HG02938 (cell line): ENCODE results near the gene PITX1.
"Not testable (repeated sequence)": the region's sequence is repeated elsewhere in the genome, so short reads cannot be mapped to it uniquely, and the experiment has no call there.

Experiments used
- ATAC-seq: cut with Tn5 transposase; IDR thresholded peaks from one replicate; pipeline ENCODE4 v1.9.1; 2021; ENCODE audit warnings: mild to moderate bottlenecking, moderate library complexity; ENCODE audit not compliant: unreplicated experiment

The PITX1 gene

DNA sequence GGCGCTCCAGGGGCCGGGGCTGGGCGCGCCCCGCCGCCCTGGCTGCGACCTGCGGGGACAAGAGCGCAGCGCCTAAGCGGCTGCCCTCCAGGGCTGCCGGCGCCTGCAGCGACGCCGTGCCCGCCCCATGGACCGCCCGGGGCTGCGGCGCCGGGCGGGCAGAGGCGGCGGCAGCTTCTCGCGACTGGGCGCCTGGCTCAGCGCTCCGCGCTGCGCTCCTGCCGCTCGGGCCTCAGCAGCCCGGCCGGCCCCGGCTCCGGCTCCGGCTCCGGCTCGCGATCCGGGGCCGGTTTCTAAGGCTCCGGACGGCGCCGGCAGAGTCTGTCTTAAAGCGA lies at the start of gene PITX1:
PITX1 (minus strand) TSS at position 328 of the 335 bp plus-strand sequence. CDS start 347 bp downstream, outside the sequence.
- ATAC-seq: no peak

DNA sequence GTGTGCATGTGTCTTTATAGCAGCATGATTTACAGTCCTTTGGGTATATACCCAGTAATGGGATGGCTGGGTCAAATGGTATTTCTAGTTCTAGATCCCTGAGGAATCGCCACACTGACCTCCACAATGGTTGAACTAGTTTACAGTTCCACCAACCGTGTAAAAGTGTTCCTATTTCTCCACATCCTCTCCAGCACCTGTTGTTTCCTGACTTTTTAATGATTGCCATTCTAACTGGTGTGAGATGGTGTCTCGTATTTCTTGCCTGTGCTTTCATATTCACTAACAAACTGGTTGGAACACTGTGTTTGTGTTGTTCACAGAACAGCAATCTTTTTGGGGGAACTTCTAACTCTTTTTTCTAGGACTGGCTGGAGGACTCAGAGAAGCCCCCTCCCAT lies 49.3 kb upstream of the PITX1 start:
- not testable (repeated sequence) for ATAC-seq

- no peak for ATAC-seq
Observed at GRCh38 chr5:135081240-135081639, 47.2 kb upstream of the PITX1 start.

GRCh38 chr5:135079760-135080159 lies 45.7 kb upstream of the PITX1 start:
- no peak for ATAC-seq

- no peak for ATAC-seq
Observed at GRCh38 chr5:135079099-135079681, 45.2 kb upstream of the PITX1 start.

- ATAC-seq: no peak
Observed at GRCh38 chr5:135076801-135077200, 42.8 kb upstream of the PITX1 start.

DNA sequence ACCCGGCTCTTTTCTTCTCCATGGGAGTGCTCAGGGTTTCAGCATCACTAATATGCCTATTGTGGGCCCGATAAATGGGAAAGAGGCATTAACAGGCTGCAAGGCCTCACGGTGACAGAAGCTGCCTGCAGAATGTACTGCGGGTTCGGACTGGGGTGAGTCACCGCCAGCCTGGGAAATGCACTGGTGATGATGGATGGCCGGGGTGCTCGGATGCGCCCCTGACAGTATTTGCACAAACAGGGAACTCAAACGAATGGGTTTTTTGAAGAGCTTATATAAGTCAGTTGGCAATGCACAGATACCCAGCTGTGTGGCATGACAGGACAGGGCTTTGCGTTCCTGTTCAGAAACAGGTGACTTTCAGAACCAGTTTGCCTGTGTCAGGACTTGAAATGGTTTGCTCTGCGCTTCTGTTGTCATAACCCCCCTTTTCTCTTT lies 42.0 kb upstream of the PITX1 start:
- ATAC-seq: no peak

- no peak for ATAC-seq
Observed at GRCh38 chr5:135075621-135076020, 41.6 kb upstream of the PITX1 start.

DNA sequence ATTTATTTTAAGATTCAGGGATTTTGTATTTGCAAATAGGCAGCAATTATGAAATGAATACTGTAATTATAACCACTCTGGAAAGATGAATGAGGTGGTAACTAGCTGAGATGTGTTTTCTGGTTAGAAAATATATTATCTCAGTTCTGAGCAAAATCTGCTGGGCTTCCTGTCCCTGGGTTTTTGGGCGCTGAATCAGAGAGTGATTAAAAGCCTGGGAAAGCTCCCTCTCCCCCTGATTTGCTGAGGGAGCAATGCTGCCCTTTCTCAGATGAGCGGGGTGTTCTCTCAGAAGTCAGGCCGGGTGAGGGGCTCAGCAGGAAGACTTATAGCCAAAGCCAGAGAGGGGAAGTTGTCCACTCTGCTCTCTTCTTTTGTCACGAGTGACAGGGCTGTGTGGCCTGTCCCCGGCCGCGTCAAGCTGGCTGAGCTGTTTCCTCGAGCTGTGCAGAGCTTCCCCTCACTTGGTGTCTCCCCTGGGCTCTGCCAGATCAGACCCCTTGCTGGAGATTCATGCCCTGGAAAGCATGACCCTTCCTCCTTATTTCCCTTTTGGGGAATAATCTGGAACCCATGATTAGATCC lies 39.8 kb upstream of the PITX1 start:
- ATAC-seq: no peak

DNA sequence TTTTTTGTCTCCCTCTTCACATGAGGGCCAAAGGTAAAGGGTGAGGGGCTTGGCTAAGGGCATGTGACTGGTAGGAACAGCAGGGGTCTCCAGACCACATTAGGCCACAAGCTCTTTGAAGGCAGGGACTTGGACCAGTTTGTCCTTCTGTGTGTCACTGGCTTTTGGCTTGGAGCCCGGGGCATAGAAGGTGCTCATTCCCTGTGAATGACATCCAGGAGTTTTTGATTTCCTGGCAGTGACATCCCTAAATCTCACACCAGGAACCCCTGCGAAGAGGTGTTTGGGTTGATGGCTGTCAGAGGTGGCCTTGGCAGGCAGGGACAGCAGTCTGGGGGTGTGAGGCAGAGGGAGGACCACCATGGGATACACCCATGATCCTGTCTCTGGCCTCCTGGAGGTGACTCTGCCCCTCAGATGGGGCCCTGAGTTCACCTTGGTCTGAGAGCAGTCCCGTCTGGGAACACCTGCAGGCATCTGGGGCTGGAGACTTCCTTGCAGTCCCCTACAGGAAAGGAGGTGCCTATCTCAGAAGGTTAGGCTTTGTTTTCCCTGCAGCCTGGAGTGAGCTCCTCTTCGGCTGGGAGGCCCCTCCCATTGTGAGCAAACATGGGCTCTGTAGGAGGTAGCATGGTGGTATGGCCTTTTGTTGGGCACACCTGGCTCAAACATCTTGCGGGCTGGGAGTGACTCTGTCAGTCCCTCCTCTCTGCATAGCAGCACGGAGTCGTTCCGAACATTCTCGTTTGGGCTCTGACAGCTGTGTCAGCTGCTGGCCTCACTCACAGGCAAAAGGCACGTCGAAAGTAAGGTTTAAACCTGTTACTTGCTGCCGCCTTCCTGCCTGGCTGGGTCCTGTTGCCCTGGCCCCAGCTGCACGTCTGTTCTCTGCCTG lies 38.6 kb upstream of the PITX1 start:
- ATAC-seq: no peak

DNA sequence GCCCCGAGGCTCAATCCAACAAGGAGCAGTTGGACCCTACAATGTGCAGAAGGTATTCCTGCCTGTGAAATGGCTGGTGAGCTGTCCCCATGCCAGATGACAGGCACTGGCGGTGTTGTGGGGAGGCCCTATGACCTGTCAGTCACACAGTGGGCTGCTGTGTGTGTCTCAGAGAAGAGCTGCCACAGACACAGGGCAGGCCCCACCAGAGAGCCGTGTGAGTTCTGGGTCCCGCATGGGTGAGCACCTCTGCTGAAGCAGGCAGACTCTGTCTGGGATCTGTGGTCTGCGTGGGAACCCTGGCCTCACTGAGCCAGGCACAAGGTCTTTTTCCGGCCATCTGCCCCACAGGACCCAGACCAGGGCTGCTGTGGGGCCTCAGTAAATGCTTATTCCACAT lies 37.3 kb upstream of the PITX1 start:
- ATAC-seq: no peak

- ATAC-seq: no peak
Observed at GRCh38 chr5:135069895-135070657, 36.0 kb upstream of the PITX1 start.

GRCh38 chr5:135069016-135069770 lies 35.2 kb upstream of the PITX1 start:
- ATAC-seq: no peak

DNA sequence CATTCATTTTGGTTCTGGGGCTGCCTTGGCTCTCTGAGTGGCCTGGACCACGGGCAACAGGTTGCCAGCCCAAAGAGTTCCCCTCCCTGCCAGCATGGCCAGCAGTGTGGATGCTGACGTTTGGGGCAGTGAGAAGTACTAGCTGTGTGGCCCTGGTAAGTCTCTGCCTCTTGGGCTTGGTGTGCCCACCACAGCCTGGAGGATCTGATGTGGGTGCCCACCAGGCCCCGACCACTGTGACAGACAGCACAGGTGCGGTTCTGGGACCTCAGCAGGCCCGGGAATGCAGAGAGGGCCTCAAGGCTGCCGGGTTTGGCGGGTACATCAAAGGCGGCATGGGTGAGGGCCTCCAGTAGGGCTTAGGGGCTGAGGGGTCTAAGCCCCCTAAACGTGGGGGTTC lies 33.6 kb upstream of the PITX1 start:
- ATAC-seq: no peak

DNA sequence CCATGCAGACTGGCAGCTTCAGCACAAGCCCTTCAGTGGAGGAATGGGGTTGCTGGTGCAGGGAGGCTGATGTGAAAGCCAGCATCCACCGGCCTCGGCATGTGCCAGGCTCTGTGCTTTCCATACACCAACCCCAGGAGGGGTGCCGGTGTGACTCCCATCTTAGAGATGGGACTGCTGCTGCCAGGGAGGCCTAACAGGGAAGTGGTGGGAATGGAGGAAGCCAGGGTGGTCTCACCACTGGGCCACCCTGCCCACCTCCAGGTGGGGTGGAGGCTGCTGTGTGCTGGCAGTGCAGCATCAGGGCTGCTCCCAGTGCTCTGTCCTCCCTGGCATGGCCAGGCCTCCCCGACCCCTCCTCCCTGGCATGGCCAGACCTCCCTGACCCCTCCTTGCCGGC lies 32.8 kb upstream of the PITX1 start:
- no peak for ATAC-seq

GRCh38 chr5:135065306-135066265 lies 31.6 kb upstream of the PITX1 start:
- no peak for ATAC-seq

DNA sequence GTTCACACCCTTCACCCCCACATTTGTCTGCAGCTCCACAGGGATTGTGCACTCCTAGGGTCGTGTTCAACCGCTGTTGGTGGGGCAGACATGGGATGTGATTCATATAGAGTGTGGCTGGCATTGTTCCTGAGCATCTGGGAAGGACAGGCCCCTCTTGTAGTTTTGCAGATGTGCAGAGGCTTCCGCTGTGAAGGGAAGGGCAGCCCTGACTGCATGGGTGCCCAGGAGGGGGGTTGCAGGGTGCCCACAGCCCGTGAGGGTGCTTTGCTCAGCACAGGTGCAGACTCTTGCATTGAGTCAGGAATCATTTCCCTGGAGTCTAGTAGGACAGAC lies 30.2 kb upstream of the PITX1 start:
- ATAC-seq: no peak

DNA sequence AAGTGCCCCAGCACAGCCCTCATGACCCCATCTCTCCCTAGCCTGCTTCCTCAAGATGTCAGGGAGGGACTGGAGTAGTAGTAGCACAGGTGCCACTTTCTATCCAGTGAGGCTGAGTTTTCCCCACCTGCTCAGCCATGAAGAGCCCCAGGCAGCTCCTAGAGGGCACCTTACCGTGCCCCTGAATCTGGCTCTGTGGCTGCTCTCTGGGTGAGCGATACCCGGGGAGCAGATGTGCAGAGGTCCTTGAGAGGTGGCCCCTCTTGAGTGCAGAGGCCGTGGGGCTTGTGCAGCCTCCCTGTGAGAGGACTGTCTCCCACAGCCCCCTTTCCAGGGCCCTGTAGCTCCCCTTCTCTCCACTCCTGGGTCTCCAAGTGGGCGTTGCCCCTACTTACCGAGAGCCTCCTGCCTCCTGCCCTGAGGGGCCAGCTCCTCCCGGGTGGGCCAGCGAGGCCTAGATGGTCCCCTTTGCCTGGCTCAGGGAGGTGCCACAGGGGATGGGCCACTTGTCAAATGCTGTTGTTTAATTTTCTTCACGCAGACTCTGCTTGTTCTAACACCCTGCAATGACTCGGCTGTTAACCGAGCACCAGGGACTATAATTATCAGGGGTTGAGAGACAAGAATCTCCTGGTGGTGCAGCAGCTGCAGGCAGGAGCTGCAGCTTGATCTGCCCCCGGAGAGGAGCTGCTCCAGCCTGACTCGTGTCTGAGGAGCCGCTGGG lies 29.6 kb upstream of the PITX1 start:
- ATAC-seq: no peak

DNA sequence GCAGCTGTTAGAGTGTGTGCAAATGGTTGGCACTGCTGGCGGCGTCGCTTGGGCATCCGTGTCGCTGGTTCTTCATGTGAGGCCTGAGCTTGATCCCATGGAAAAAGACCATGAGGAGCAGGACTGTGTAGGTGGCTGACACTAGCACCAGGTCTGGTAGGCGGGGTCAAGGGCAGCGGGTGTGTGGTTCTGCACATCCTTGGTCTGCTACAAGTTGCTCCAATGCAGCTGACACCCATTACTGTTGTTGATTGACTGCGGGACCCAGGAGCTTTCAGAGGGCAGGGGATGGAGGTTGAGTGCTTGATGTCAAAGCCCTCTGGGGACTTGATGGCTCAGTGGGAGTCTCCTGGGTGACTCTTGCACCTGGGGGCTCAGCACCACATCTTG lies 29.0 kb upstream of the PITX1 start:
- no peak for ATAC-seq
